ENCODE results near the gene LIPG. TPM values are rescaled to one million over a fixed set of nuclear protein-coding genes. Genes with fewer than 3 reads are reported as not detected.

LIPG gene
- total RNA-seq, 2 donors from 2014 or later: 0.51 to 0.93 TPM

- Histone ChIP-seq H3K4me1 (peaks cover 0 to 9% of the 10 kb centered on the region in 2 donors), H3K4me3 (no peak overlapping the region), H3K36me3 (no peaks in the 10 kb centered on the region), H3K9me3 (no peaks in the 10 kb centered on the region), H3K27ac (no peak overlapping the region), H3K27me3 (no peaks in the 10 kb centered on the region)
- TF ChIP-seq CTCF (IDR thresholded peaks at IDR 0.05): no peak
- DNase-seq (ENCODE audit: low spot score): peak; percentile 43
These were observed 55.5 kb downstream of the LIPG start for GRCh38 chr18:49617329-49617695.

GRCh38 chr18:49617865-49618264 lies 56.0 kb downstream of the LIPG start:
- no peak for DNase-seq (ENCODE audit: low spot score)
- Histone ChIP-seq H3K36me3 (no peaks in the 10 kb centered on the region), H3K4me3 (no peak overlapping the region), H3K9me3 (no peaks in the 10 kb centered on the region), H3K27ac (no peak overlapping the region), H3K27me3 (no peaks in the 10 kb centered on the region), H3K4me1 (peaks cover 0 to 9% of the 10 kb centered on the region in 2 donors)
- no peak for TF ChIP-seq CTCF (IDR thresholded peaks at IDR 0.05)

- peak; percentile 53 for DNase-seq (ENCODE audit: low spot score)
- no peaks in the 10 kb centered on the region for H3K9me3 ChIP-seq
- H3K27ac ChIP-seq: no peak overlapping the region
- no peaks in the 10 kb centered on the region for H3K27me3 ChIP-seq
- no peak for TF ChIP-seq CTCF (IDR thresholded peaks at IDR 0.05)
- no peaks in the 10 kb centered on the region for H3K36me3 ChIP-seq
- H3K4me1 ChIP-seq: peaks cover 0 to 9% of the 10 kb centered on the region in 2 donors
- H3K4me3 ChIP-seq: no peak overlapping the region
These were observed 57.2 kb downstream of the LIPG start for GRCh38 chr18:49618742-49619681.

GRCh38 chr18:49619801-49620200 lies 57.9 kb downstream of the LIPG start:
- H3K27me3 ChIP-seq: no peaks in the 10 kb centered on the region
- H3K27ac ChIP-seq: no peak overlapping the region
- H3K4me3 ChIP-seq: no peak overlapping the region
- H3K9me3 ChIP-seq: no peaks in the 10 kb centered on the region
- no peak for TF ChIP-seq CTCF (IDR thresholded peaks at IDR 0.05)
- no peaks in the 10 kb centered on the region for H3K36me3 ChIP-seq
- peak; percentile 55 for DNase-seq (ENCODE audit: low spot score)
- peaks cover 0 to 9% of the 10 kb centered on the region in 2 donors for H3K4me1 ChIP-seq

GRCh38 chr18:49621301-49621700 lies 59.4 kb downstream of the LIPG start:
- H3K9me3 ChIP-seq: no peaks in the 10 kb centered on the region
- no peak overlapping the region for H3K4me3 ChIP-seq
- H3K27ac ChIP-seq: no peak overlapping the region
- H3K36me3 ChIP-seq: no peaks in the 10 kb centered on the region
- peak; percentile 7 for DNase-seq (ENCODE audit: low spot score)
- H3K4me1 ChIP-seq: peaks cover 0 to 9% of the 10 kb centered on the region in 2 donors
- no peak for TF ChIP-seq CTCF (IDR thresholded peaks at IDR 0.05)
- no peaks in the 10 kb centered on the region for H3K27me3 ChIP-seq
